ENCODE data around the gene ZNF124.

The ZNF124 gene

GRCh38 chr1:247107694-247108093 is 64.1 kb downstream of the ZNF124 start:
- no peak for TF ChIP-seq CTCF (IDR thresholded peaks at IDR 0.05; ENCODE audit: low read depth, low read length)
- TF ChIP-seq POLR2A (IDR thresholded peaks at IDR 0.05; ENCODE audit: extremely low read depth, insufficient read length): no peak
- no peak for TF ChIP-seq MYC (IDR thresholded peaks at IDR 0.05; ENCODE audit: low read depth, low read length)
- no peak for TF ChIP-seq MAX (IDR thresholded peaks at IDR 0.05; ENCODE audit: low read depth, low read length)
- no peak overlapping the region for H3K4me3 ChIP-seq (ENCODE audit: low read depth, low read length)
- no peak for DNase-seq (ENCODE audit: low read depth)

GRCh38 chr1:247105966-247106365 is 65.9 kb downstream of the ZNF124 start:
- TF ChIP-seq MAX (IDR thresholded peaks at IDR 0.05; ENCODE audit: low read depth, low read length) (no peak), POLR2A (IDR thresholded peaks at IDR 0.05; ENCODE audit: extremely low read depth, insufficient read length) (no peak), MYC (IDR thresholded peaks at IDR 0.05; ENCODE audit: low read depth, low read length) (no peak), CTCF (IDR thresholded peaks at IDR 0.05; ENCODE audit: low read depth, low read length) (no peak)
- H3K4me3 ChIP-seq (ENCODE audit: low read depth, low read length): no peak overlapping the region
- DNase-seq (ENCODE audit: low read depth): no peak
